ENCODE measurements around the gene POLD1.

The POLD1 gene

GRCh38 chr19:50451223-50451534 is 67.0 kb downstream of the POLD1 start:
- Histone ChIP-seq H3K79me2 (ENCODE audit: control insufficient read depth, insufficient read depth, low read length, poor library complexity) (no peaks in the 10 kb centered on the region), H3K4me1 (ENCODE audit: control insufficient read depth in 1 of 2, insufficient read depth in 2 of 2, low read length in 2 of 2) (no peaks in the 10 kb centered on the region), H3K36me3 (ENCODE audit: control insufficient read depth in 1 of 2, insufficient read depth in 2 of 2, low read length in 2 of 2) (no peaks in the 10 kb centered on the region), H3K23ac (ENCODE audit: low read length) (no peak overlapping the region), H3K4me2 (ENCODE audit: low read length) (no peak overlapping the region), H3K18ac (ENCODE audit: low read length) (no peak overlapping the region), H3K4me3 (ENCODE audit: low read depth, low read length) (no peak overlapping the region), H4K8ac (ENCODE audit: low read depth, low read length) (no peak overlapping the region), H2BK120ac (ENCODE audit: insufficient read depth, low read length, poor library complexity) (no peak overlapping the region), H2AFZ (ENCODE audit: insufficient read depth, low read length, poor library complexity) (no peak overlapping the region), H4K12ac (ENCODE audit: low read depth, low read length) (no peak overlapping the region), H3K27ac (ENCODE audit: low read depth, low read length) (no peak overlapping the region), H3K9ac (ENCODE audit: low read length) (no peak overlapping the region), H3K9me3 (ENCODE audit: insufficient read depth, low read depth, low read length) (peaks cover 7% of the 10 kb centered on the region), H3K4ac (ENCODE audit: low read depth, low read length) (no peak overlapping the region), H4K91ac (ENCODE audit: low read depth, low read length) (no peak overlapping the region), H2AK5ac (ENCODE audit: low read length) (no peak overlapping the region), H2BK12ac (ENCODE audit: low read length) (no peak overlapping the region), H3K79me1 (ENCODE audit: low read length) (no peaks in the 10 kb centered on the region), H3K27me3 (ENCODE audit: insufficient read depth, low read length) (no peaks in the 10 kb centered on the region), H3K14ac (ENCODE audit: low read length) (no peak overlapping the region), H2BK5ac (ENCODE audit: low read depth, low read length, poor library complexity) (no peak overlapping the region)
- 100% methylated on average over 3 of the region's 13 CpGs for WGBS (ENCODE audit: extremely low coverage, insufficient coverage, insufficient read length)
- DNase-seq = no peak

GRCh38 chr19:50453243-50453642 is 69.1 kb downstream of the POLD1 start:
- no peak overlapping the region for H4K12ac ChIP-seq (ENCODE audit: low read depth, low read length)
- no peaks in the 10 kb centered on the region for H3K79me2 ChIP-seq (ENCODE audit: control insufficient read depth, insufficient read depth, low read length, poor library complexity)
- H3K9me3 ChIP-seq (ENCODE audit: insufficient read depth, low read depth, low read length) = peaks cover 2% of the 10 kb centered on the region
- no peak overlapping the region for H2BK12ac ChIP-seq (ENCODE audit: low read length)
- H4K8ac ChIP-seq (ENCODE audit: low read depth, low read length) = no peak overlapping the region
- no peak overlapping the region for H3K23ac ChIP-seq (ENCODE audit: low read length)
- no peaks in the 10 kb centered on the region for H3K79me1 ChIP-seq (ENCODE audit: low read length)
- H3K36me3 ChIP-seq (ENCODE audit: control insufficient read depth in 1 of 2, insufficient read depth in 2 of 2, low read length in 2 of 2) = no peaks in the 10 kb centered on the region
- H2AFZ ChIP-seq (ENCODE audit: insufficient read depth, low read length, poor library complexity) = no peak overlapping the region
- no peak overlapping the region for H3K14ac ChIP-seq (ENCODE audit: low read length)
- no peak overlapping the region for H3K4ac ChIP-seq (ENCODE audit: low read depth, low read length)
- H3K4me3 ChIP-seq (ENCODE audit: low read depth, low read length) = no peak overlapping the region
- no peaks in the 10 kb centered on the region for H3K4me1 ChIP-seq (ENCODE audit: control insufficient read depth in 1 of 2, insufficient read depth in 2 of 2, low read length in 2 of 2)
- no peak overlapping the region for H2BK5ac ChIP-seq (ENCODE audit: low read depth, low read length, poor library complexity)
- WGBS (ENCODE audit: extremely low coverage, insufficient coverage, insufficient read length) = no CpG with 5 or more reads among the region's 3 CpGs
- no peak overlapping the region for H2BK120ac ChIP-seq (ENCODE audit: insufficient read depth, low read length, poor library complexity)
- H3K4me2 ChIP-seq (ENCODE audit: low read length) = no peak overlapping the region
- no peak overlapping the region for H3K27ac ChIP-seq (ENCODE audit: low read depth, low read length)
- H3K18ac ChIP-seq (ENCODE audit: low read length) = no peak overlapping the region
- H3K27me3 ChIP-seq (ENCODE audit: insufficient read depth, low read length) = no peaks in the 10 kb centered on the region
- H3K9ac ChIP-seq (ENCODE audit: low read length) = no peak overlapping the region
- no peak overlapping the region for H4K91ac ChIP-seq (ENCODE audit: low read depth, low read length)
- no peak for DNase-seq
- no peak overlapping the region for H2AK5ac ChIP-seq (ENCODE audit: low read length)

- 100% methylated on average over 1 of the region's 2 CpGs for WGBS (ENCODE audit: extremely low coverage, insufficient coverage, insufficient read length)
Observed at GRCh38 chr19:50455992-50456391, 71.8 kb downstream of the POLD1 start.

GRCh38 chr19:50457300-50457699 is 73.2 kb downstream of the POLD1 start:
- Histone ChIP-seq H4K12ac (ENCODE audit: low read depth, low read length) (no peak overlapping the region), H3K23ac (ENCODE audit: low read length) (no peak overlapping the region), H3K79me2 (ENCODE audit: control insufficient read depth, insufficient read depth, low read length, poor library complexity) (no peaks in the 10 kb centered on the region), H3K4ac (ENCODE audit: low read depth, low read length) (no peak overlapping the region), H3K14ac (ENCODE audit: low read length) (no peak overlapping the region), H2AFZ (ENCODE audit: insufficient read depth, low read length, poor library complexity) (no peak overlapping the region), H3K9me3 (ENCODE audit: insufficient read depth, low read depth, low read length) (peaks cover 2% of the 10 kb centered on the region), H2AK5ac (ENCODE audit: low read length) (no peak overlapping the region), H4K8ac (ENCODE audit: low read depth, low read length) (no peak overlapping the region), H3K4me1 (ENCODE audit: control insufficient read depth in 1 of 2, insufficient read depth in 2 of 2, low read length in 2 of 2) (peaks cover 0 to 4% of the 10 kb centered on the region in 2 experiments), H3K36me3 (ENCODE audit: control insufficient read depth in 1 of 2, insufficient read depth in 2 of 2, low read length in 2 of 2) (no peaks in the 10 kb centered on the region), H3K4me2 (ENCODE audit: low read length) (no peak overlapping the region), H3K27ac (ENCODE audit: low read depth, low read length) (no peak overlapping the region), H4K91ac (ENCODE audit: low read depth, low read length) (no peak overlapping the region), H2BK120ac (ENCODE audit: insufficient read depth, low read length, poor library complexity) (no peak overlapping the region), H2BK5ac (ENCODE audit: low read depth, low read length, poor library complexity) (no peak overlapping the region), H3K79me1 (ENCODE audit: low read length) (no peaks in the 10 kb centered on the region), H3K9ac (ENCODE audit: low read length) (no peak overlapping the region), H3K18ac (ENCODE audit: low read length) (no peak overlapping the region), H2BK12ac (ENCODE audit: low read length) (no peak overlapping the region), H3K4me3 (ENCODE audit: low read depth, low read length) (no peak overlapping the region), H3K27me3 (ENCODE audit: insufficient read depth, low read length) (no peaks in the 10 kb centered on the region)
- WGBS (ENCODE audit: extremely low coverage, insufficient coverage, insufficient read length) = no CpG with 5 or more reads among the region's 5 CpGs
- no peak for DNase-seq

More at GRCh38 chr19:50455992-50456391, 71.8 kb downstream of the POLD1 start:
- Histone ChIP-seq H2AFZ (ENCODE audit: insufficient read depth, low read length, poor library complexity) (no peak overlapping the region), H3K14ac (ENCODE audit: low read length) (no peak overlapping the region), H3K36me3 (ENCODE audit: control insufficient read depth in 1 of 2, insufficient read depth in 2 of 2, low read length in 2 of 2) (no peaks in the 10 kb centered on the region), H4K8ac (ENCODE audit: low read depth, low read length) (no peak overlapping the region), H3K18ac (ENCODE audit: low read length) (no peak overlapping the region), H3K9me3 (ENCODE audit: insufficient read depth, low read depth, low read length) (peaks cover 3% of the 10 kb centered on the region), H3K79me1 (ENCODE audit: low read length) (no peaks in the 10 kb centered on the region), H2BK12ac (ENCODE audit: low read length) (no peak overlapping the region), H3K9ac (ENCODE audit: low read length) (no peak overlapping the region), H2AK5ac (ENCODE audit: low read length) (no peak overlapping the region), H3K4me2 (ENCODE audit: low read length) (no peak overlapping the region), H3K27me3 (ENCODE audit: insufficient read depth, low read length) (no peaks in the 10 kb centered on the region), H4K91ac (ENCODE audit: low read depth, low read length) (no peak overlapping the region), H3K4me1 (ENCODE audit: control insufficient read depth in 1 of 2, insufficient read depth in 2 of 2, low read length in 2 of 2) (peaks cover 0 to 4% of the 10 kb centered on the region in 2 experiments), H3K4ac (ENCODE audit: low read depth, low read length) (no peak overlapping the region), H3K79me2 (ENCODE audit: control insufficient read depth, insufficient read depth, low read length, poor library complexity) (no peaks in the 10 kb centered on the region), H4K12ac (ENCODE audit: low read depth, low read length) (no peak overlapping the region), H2BK120ac (ENCODE audit: insufficient read depth, low read length, poor library complexity) (no peak overlapping the region), H3K4me3 (ENCODE audit: low read depth, low read length) (no peak overlapping the region), H2BK5ac (ENCODE audit: low read depth, low read length, poor library complexity) (no peak overlapping the region), H3K27ac (ENCODE audit: low read depth, low read length) (no peak overlapping the region), H3K23ac (ENCODE audit: low read length) (no peak overlapping the region)
- DNase-seq = no peak

Data from trophoblast cell (in vitro differentiated cells and primary cell).